Fibroblast of lung (primary cell): ENCODE results near the gene DNAH6. TPM values are rescaled to one million over a fixed set of nuclear protein-coding genes. Genes with fewer than 3 reads are reported as not detected.

ENCODE experiments used
- DNase-seq, 2 donors: peaks; one replicate each; pipeline versions ENCODE4 v3.0.0 to v3.0.0-alpha.2; 2010; ENCODE audit warnings: low read depth in 2 of 2
- H2AFZ ChIP-seq: 2 replicates; pipeline ENCODE4 v1.5.1; 2012; ENCODE audit warnings: low read length, control low read depth, inconsistent platforms
- H3K27ac ChIP-seq: 2 replicates; pipeline ENCODE4 v1.5.1; 2011; ENCODE audit warnings: low read length, control low read depth; ENCODE audit not compliant: insufficient read depth
- H3K27me3 ChIP-seq: 2 replicates; pipeline ENCODE4 v1.5.1; 2011; ENCODE audit warnings: mild to moderate bottlenecking, low read length; ENCODE audit not compliant: control insufficient read depth, insufficient read depth
- H3K36me3 ChIP-seq: 2 replicates; pipeline ENCODE4 v1.5.1; 2011; ENCODE audit warnings: low read length; ENCODE audit not compliant: control insufficient read depth, insufficient read depth
- H3K4me1 ChIP-seq: 2 replicates; pipeline ENCODE4 v1.5.1; 2011; ENCODE audit warnings: low read length; ENCODE audit not compliant: control insufficient read depth, insufficient read depth; ENCODE audit errors: extremely low read depth
- H3K4me2 ChIP-seq: 2 replicates; pipeline ENCODE4 v1.5.1; 2011; ENCODE audit warnings: low read length, control low read depth; ENCODE audit not compliant: insufficient read depth; ENCODE audit errors: extremely low read depth
- H3K4me3 ChIP-seq, 4 experiments: fragments of 200-600 bp in 1 of 4; sonication (generic) in 1 of 4; replicated peaks in 1 of 4; 2 replicates each; pipeline ENCODE4 v1.5.1; 2011 to 2016; ENCODE audit warnings: low read length in 4 of 4, low read depth in 3 of 4, mild to moderate bottlenecking in 3 of 4, control low read depth in 2 of 4, inconsistent platforms in 1 of 4, mixed read lengths in 1 of 4; ENCODE audit not compliant: insufficient read depth in 1 of 4; ENCODE audit errors: control extremely low read depth in 1 of 4
- H3K79me2 ChIP-seq: 2 replicates; pipeline ENCODE4 v1.5.1; 2012; ENCODE audit warnings: mild to moderate bottlenecking, low read length, inconsistent platforms; ENCODE audit not compliant: control insufficient read depth, insufficient read depth
- H3K9ac ChIP-seq: 2 replicates; pipeline ENCODE4 v1.5.1; 2011; ENCODE audit warnings: mild to moderate bottlenecking, low read length, control low read depth; ENCODE audit not compliant: insufficient read depth
- H3K9me3 ChIP-seq: 2 replicates; pipeline ENCODE4 v1.5.1; 2012; ENCODE audit warnings: low read depth, low read length; ENCODE audit not compliant: control insufficient read depth, insufficient read depth
- H4K20me1 ChIP-seq: 2 replicates; pipeline ENCODE4 v1.5.1; 2011; ENCODE audit warnings: low read length; ENCODE audit not compliant: control insufficient read depth, insufficient read depth; ENCODE audit errors: extremely low read depth
- CTCF ChIP-seq, 2 donors: IDR thresholded peaks in 1 of 2; conservative IDR thresholded peaks in 1 of 2; 1 replicate in 1 of 2; 2 replicates in 1 of 2; pipeline ENCODE4 v1.5.1; 2011 to 2012; ENCODE audit warnings: low read length in 2 of 2, control low read depth in 1 of 2, inconsistent platforms in 1 of 2, low read depth in 1 of 2, mild to moderate bottlenecking in 1 of 2
- EZH2 ChIP-seq: IDR thresholded peaks from 2 replicates; pipeline ENCODE4 v1.5.1; 2012; ENCODE audit warnings: low read length, control low read depth, mild to moderate bottlenecking; ENCODE audit errors: missing control alignments
- polyA plus RNA-seq, 2 donors: library from polyadenylated mRNA; depleted of rRNA in 1 of 2; stranded (reverse) in 1 of 2; unstranded in 1 of 2; fragments of >200 nt; gene quantifications; 2 replicates each; pipeline ENCODE4 v1.2.1, GENCODE V29; 2011 to 2012; ENCODE audit warnings: missing spikeins in 1 of 2
- total RNA-seq: library from RNA; depleted of rRNA; stranded (reverse); fragments of >200 nt; gene quantifications from 2 replicates; pipeline ENCODE4 v1.2.1, GENCODE V29; 2014

The DNAH6 gene
- total and polyA plus RNA-seq, 2 donors (not counting 1 experiment from before 2014, with no cell fraction given), result under 0.01 to 0.01 TPM

- H3K27ac ChIP-seq, result no peak overlapping the region
- H3K4me2 ChIP-seq, result no peak overlapping the region
- no peak overlapping the region for H2AFZ ChIP-seq
- H3K27me3 ChIP-seq, result no peaks in the 10 kb centered on the region
- H3K4me1 ChIP-seq, result peaks cover 5% of the 10 kb centered on the region
- H4K20me1 ChIP-seq, result no peaks in the 10 kb centered on the region
- peak in 1 of 2 donors; percentile 59 for DNase-seq
- no peak for TF ChIP-seq EZH2
- TF ChIP-seq CTCF (conservative IDR thresholded peaks at IDR 0.05 in 1 of 2, IDR thresholded peaks at IDR 0.05 in 1 of 2; ENCODE audit: low read depth in 1 of 2, low read length in 2 of 2), result no peak
- no peaks in the 10 kb centered on the region for H3K9me3 ChIP-seq
- H3K9ac ChIP-seq, result no peak overlapping the region
- H3K79me2 ChIP-seq, result no peaks in the 10 kb centered on the region
- H3K36me3 ChIP-seq, result no peaks in the 10 kb centered on the region
- no peak overlapping the region for H3K4me3 ChIP-seq
Observed at GRCh38 chr2:84704505-84705244, 188.4 kb downstream of the DNAH6 start.

GRCh38 chr2:84705858-84706257 lies 189.6 kb downstream of the DNAH6 start:
- TF ChIP-seq CTCF (conservative IDR thresholded peaks at IDR 0.05 in 1 of 2, IDR thresholded peaks at IDR 0.05 in 1 of 2; ENCODE audit: low read depth in 1 of 2, low read length in 2 of 2) (no peak), EZH2 (no peak)
- no peak for DNase-seq

GRCh38 chr2:84708442-84708841 lies 192.1 kb downstream of the DNAH6 start:
- no peaks in the 10 kb centered on the region for H3K27me3 ChIP-seq
- no peak overlapping the region for H3K27ac ChIP-seq
- H3K79me2 ChIP-seq, result no peaks in the 10 kb centered on the region
- no peaks in the 10 kb centered on the region for H4K20me1 ChIP-seq
- no peaks in the 10 kb centered on the region for H3K36me3 ChIP-seq
- H3K4me3 ChIP-seq, result no peak overlapping the region
- H3K4me1 ChIP-seq, result peaks cover 2% of the 10 kb centered on the region
- no peak overlapping the region for H3K4me2 ChIP-seq
- no peak for DNase-seq
- H2AFZ ChIP-seq, result no peak overlapping the region
- no peak for TF ChIP-seq EZH2
- TF ChIP-seq CTCF (conservative IDR thresholded peaks at IDR 0.05 in 1 of 2, IDR thresholded peaks at IDR 0.05 in 1 of 2; ENCODE audit: low read depth in 1 of 2, low read length in 2 of 2), result no peak
- H3K9ac ChIP-seq, result no peak overlapping the region
- no peaks in the 10 kb centered on the region for H3K9me3 ChIP-seq

More at GRCh38 chr2:84705858-84706257, 189.6 kb downstream of the DNAH6 start:
- Histone ChIP-seq H3K9ac (no peak overlapping the region), H3K79me2 (no peaks in the 10 kb centered on the region), H3K4me2 (no peak overlapping the region), H3K9me3 (no peaks in the 10 kb centered on the region), H2AFZ (no peak overlapping the region), H3K27ac (no peak overlapping the region), H3K27me3 (no peaks in the 10 kb centered on the region), H3K36me3 (no peaks in the 10 kb centered on the region), H3K4me3 (no peak overlapping the region), H3K4me1 (peaks cover 5% of the 10 kb centered on the region), H4K20me1 (no peaks in the 10 kb centered on the region)
